Measurements from ENCODE around the gene C1orf159. TPM values are rescaled to one million over a fixed set of nuclear protein-coding genes. Genes with fewer than 3 reads are reported as not detected.

C1orf159 gene
- total and polyA plus RNA-seq, 10 of the 15 experiments (the other 5 are each of a cell fraction or from before 2014, with no cell fraction given), result 0.11 to 23.4 (median 8.0) TPM

- in situ Hi-C loops (cut with MboI), result no loop called here
- Histone ChIP-seq H3K9me3 (replicated peaks; ENCODE audit: control insufficient read depth, insufficient read depth, low read length) (no peaks in the 10 kb centered on the region; the same call in 2 of the 3 replicates), H3K27me3 (replicated peaks in 1 of 2; ENCODE audit: control insufficient read depth in 2 of 2, insufficient read depth in 2 of 2, low read length in 1 of 2) (peaks cover 0 to 2% of the 10 kb centered on the region in 2 experiments; a peak in 2 of 4 replicates), H2AFZ (ENCODE audit: control insufficient read depth, low read depth, low read length) (no peak overlapping the region), H3K4me3 (no peak overlapping the region), H3K9ac (ENCODE audit: control insufficient read depth, insufficient read depth, low read length) (no peak overlapping the region), H3K36me3 (ENCODE audit: control insufficient read depth in 2 of 2, insufficient read depth in 2 of 2, low read length in 1 of 2) (no peaks in the 10 kb centered on the region), H3K4me1 (ENCODE audit: control insufficient read depth, insufficient read depth, low read length) (0 out of 2 replicates have a peak, but pooled peaks cover 4% of the 10 kb centered on the region), H3K79me2 (ENCODE audit: control insufficient read depth, insufficient read depth, low read length) (no peaks in the 10 kb centered on the region), H4K20me1 (ENCODE audit: control insufficient read depth, insufficient read depth) (no peaks in the 10 kb centered on the region), H3K27ac (ENCODE audit: control insufficient read depth, insufficient read depth) (no peak overlapping the region), H3K4me2 (ENCODE audit: control insufficient read depth, insufficient read depth) (no peak overlapping the region)
- ChIA-PET CTCF (interaction anchor here (0.6 to 6.3 kb wide), 7 partner anchors 48 to 167 kb away, joined by 3 to 100 read pairs (median 11); no protein-coding TSS in a partner anchor), POLR2A (interaction anchor here (1.6 kb wide), 1 partner anchor 84 kb away, joined by 5 read pairs; no protein-coding TSS in a partner anchor), RAD21 (ENCODE audit: unreplicated experiment) (interaction anchor here (1.6 to 5.6 kb wide), 6 partner anchors 47 to 167 kb away, joined by 4 to 92 read pairs (median 8); partner anchors contain the start of gene TNFRSF18), SMC1A (ENCODE audit: uncharacterized antibody, unreplicated experiment) (interaction anchor here (1.3 kb wide), 2 partner anchors 35 to 139 kb away, joined by 5 read pairs; no protein-coding TSS in a partner anchor)
- intact Hi-C loops (cut with micrococcal nuclease; ENCODE audit: unreplicated experiment), result loop anchor here (2.0 to 5.0 kb wide), 2 partner anchors 108 to 167 kb away; partner anchors contain the start of genes B3GALT6 and SDF4
- 71% methylated on average over 23 of the region's 23 CpGs for WGBS (ENCODE audit: insufficient coverage, insufficient replicate concordance, low lambda C conversion rate, missing lambda C conversion rate)
- DNase-seq (ENCODE audit: low read depth, low spot score), result no peak
- FAIRE-seq, result no peak
- no peak for ATAC-seq
- no TSS peak for BruUV-seq (replicated peaks)
- TF ChIP-seq EZH2 (IDR thresholded peaks at IDR 0.05; ENCODE audit: borderline replicate concordance, control insufficient read depth, low read depth, low read length) (no peak), KDM1A (IDR thresholded peaks at IDR 0.05; ENCODE audit: borderline replicate concordance) (no peak), IKZF2 (IDR thresholded peaks at IDR 0.05) (no peak), ZNF384 (IDR thresholded peaks at IDR 0.05; ENCODE audit: borderline replicate concordance, low read depth, low read length) (no peak), ZNF217 (IDR thresholded peaks at IDR 0.05) (no peak), ZNF622 (IDR thresholded peaks at IDR 0.05) (no peak), ELK1 (IDR thresholded peaks at IDR 0.05; ENCODE audit: low read depth, low read length) (no peak)
- TF ChIP-seq, protein P1, sequence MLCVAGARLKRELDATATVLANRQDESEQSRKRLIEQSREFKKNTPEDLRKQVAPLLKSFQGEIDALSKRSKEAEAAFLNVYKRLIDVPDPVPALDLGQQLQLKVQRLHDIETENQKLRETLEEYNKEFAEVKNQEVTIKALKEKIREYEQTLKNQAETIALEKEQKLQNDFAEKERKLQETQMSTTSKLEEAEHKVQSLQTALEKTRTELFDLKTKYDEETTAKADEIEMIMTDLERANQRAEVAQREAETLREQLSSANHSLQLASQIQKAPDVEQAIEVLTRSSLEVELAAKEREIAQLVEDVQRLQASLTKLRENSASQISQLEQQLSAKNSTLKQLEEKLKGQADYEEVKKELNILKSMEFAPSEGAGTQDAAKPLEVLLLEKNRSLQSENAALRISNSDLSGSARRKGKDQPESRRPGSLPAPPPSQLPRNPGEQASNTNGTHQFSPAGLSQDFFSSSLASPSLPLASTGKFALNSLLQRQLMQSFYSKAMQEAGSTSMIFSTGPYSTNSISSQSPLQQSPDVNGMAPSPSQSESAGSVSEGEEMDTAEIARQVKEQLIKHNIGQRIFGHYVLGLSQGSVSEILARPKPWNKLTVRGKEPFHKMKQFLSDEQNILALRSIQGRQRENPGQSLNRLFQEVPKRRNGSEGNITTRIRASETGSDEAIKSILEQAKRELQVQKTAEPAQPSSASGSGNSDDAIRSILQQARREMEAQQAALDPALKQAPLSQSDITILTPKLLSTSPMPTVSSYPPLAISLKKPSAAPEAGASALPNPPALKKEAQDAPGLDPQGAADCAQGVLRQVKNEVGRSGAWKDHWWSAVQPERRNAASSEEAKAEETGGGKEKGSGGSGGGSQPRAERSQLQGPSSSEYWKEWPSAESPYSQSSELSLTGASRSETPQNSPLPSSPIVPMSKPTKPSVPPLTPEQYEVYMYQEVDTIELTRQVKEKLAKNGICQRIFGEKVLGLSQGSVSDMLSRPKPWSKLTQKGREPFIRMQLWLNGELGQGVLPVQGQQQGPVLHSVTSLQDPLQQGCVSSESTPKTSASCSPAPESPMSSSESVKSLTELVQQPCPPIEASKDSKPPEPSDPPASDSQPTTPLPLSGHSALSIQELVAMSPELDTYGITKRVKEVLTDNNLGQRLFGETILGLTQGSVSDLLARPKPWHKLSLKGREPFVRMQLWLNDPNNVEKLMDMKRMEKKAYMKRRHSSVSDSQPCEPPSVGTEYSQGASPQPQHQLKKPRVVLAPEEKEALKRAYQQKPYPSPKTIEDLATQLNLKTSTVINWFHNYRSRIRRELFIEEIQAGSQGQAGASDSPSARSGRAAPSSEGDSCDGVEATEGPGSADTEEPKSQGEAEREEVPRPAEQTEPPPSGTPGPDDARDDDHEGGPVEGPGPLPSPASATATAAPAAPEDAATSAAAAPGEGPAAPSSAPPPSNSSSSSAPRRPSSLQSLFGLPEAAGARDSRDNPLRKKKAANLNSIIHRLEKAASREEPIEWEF (IDR thresholded peaks at IDR 0.05; ENCODE audit: insufficient replicate concordance, low read depth, low read length), result no peak
- TF ChIP-seq, protein P2, sequence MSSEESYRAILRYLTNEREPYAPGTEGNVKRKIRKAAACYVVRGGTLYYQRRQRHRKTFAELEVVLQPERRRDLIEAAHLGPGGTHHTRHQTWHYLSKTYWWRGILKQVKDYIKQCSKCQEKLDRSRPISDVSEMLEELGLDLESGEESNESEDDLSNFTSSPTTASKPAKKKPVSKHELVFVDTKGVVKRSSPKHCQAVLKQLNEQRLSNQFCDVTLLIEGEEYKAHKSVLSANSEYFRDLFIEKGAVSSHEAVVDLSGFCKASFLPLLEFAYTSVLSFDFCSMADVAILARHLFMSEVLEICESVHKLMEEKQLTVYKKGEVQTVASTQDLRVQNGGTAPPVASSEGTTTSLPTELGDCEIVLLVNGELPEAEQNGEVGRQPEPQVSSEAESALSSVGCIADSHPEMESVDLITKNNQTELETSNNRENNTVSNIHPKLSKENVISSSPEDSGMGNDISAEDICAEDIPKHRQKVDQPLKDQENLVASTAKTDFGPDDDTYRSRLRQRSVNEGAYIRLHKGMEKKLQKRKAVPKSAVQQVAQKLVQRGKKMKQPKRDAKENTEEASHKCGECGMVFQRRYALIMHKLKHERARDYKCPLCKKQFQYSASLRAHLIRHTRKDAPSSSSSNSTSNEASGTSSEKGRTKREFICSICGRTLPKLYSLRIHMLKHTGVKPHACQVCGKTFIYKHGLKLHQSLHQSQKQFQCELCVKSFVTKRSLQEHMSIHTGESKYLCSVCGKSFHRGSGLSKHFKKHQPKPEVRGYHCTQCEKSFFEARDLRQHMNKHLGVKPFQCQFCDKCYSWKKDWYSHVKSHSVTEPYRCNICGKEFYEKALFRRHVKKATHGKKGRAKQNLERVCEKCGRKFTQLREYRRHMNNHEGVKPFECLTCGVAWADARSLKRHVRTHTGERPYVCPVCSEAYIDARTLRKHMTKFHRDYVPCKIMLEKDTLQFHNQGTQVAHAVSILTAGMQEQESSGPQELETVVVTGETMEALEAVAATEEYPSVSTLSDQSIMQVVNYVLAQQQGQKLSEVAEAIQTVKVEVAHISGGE (CRISPR knock-in tag; IDR thresholded peaks at IDR 0.05), result no peak
- TF ChIP-seq, protein P3, sequence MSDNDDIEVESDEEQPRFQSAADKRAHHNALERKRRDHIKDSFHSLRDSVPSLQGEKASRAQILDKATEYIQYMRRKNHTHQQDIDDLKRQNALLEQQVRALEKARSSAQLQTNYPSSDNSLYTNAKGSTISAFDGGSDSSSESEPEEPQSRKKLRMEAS (IDR thresholded peaks at IDR 0.05; ENCODE audit: low read depth, low read length), result no peak
These were observed 8.0 kb upstream of the C1orf159 start for GRCh38 chr1:1123581-1124507.

Data from GM12878 (cell line).